Measurements from ENCODE around the gene C18orf32.

GRCh38 chr18:49486606-49486952, 455 bp downstream of the C18orf32 start:
- no peak for TF ChIP-seq NFIC (IDR thresholded peaks at IDR 0.05; ENCODE audit: low read length)
- TF ChIP-seq EP300 (IDR thresholded peaks at IDR 0.05; ENCODE audit: low read depth in 2 of 2, low read length in 2 of 2): no peak
- TF ChIP-seq EP300 (CRISPR knock-in tag; IDR thresholded peaks at IDR 0.05; ENCODE audit: borderline replicate concordance): no peak
- no peak for TF ChIP-seq FOXP1 (IDR thresholded peaks at IDR 0.05)
- no peak for TF ChIP-seq FOXP1 (CRISPR knock-in tag; IDR thresholded peaks at IDR 0.05)
- no peak for TF ChIP-seq TAF1 (CRISPR knock-in tag; IDR thresholded peaks at IDR 0.05)
- no peak for TF ChIP-seq POLR2AphosphoS5 (IDR thresholded peaks at IDR 0.05; ENCODE audit: low read depth, low read length)
- TF ChIP-seq KMT2A (CRISPR knock-in tag; IDR thresholded peaks at IDR 0.05): no peak
- TF ChIP-seq ZNF512 (CRISPR knock-in tag; IDR thresholded peaks at IDR 0.05): no peak

Data from HepG2 (cell line).